ENCODE data around the gene ZBED4. TPM values are rescaled to one million over a fixed set of nuclear protein-coding genes. Genes with fewer than 3 reads are reported as not detected.

ZBED4 gene
- total and polyA plus RNA-seq, 2 of the 13 experiments (the other 11 are each of a cell fraction or from before 2014, with no cell fraction given) = 5.4 to 9.6 TPM

- TF ChIP-seq ZFAT (CRISPR knock-in tag; conservative IDR thresholded peaks at IDR 0.05) (no peak), HNF1B (CRISPR knock-in tag; IDR thresholded peaks at IDR 0.05) (peak; percentile 52; the same call in 1 of the 2 replicates), SUZ12 (IDR thresholded peaks at IDR 0.05; ENCODE audit: low read depth, low read length) (no peak), ZNF263 (CRISPR knock-in tag; IDR thresholded peaks at IDR 0.05) (0 out of 2 replicates have a peak, but pooled peaks have one; percentile 24), THRA (CRISPR knock-in tag; IDR thresholded peaks at IDR 0.05; ENCODE audit: borderline replicate concordance) (peak; percentile 89), SIX4 (CRISPR knock-in tag; IDR thresholded peaks at IDR 0.05) (peak; percentile 63; the same call in 1 of the 2 replicates), FOXP1 (IDR thresholded peaks at IDR 0.05) (no peak), FOXP1 (CRISPR knock-in tag; IDR thresholded peaks at IDR 0.05) (peak; percentile 56; the same call in 1 of the 2 replicates), RARA (CRISPR knock-in tag; IDR thresholded peaks at IDR 0.05) (peak; percentile 98), MIXL1 (CRISPR knock-in tag; IDR thresholded peaks at IDR 0.05) (0 out of 2 replicates have a peak, but pooled peaks have one; percentile 48), TFDP1 (CRISPR knock-in tag; IDR thresholded peaks at IDR 0.05; ENCODE audit: borderline replicate concordance) (peak; percentile 69; the same call in 1 of the 2 replicates), ZMYM3 (CRISPR knock-in tag; IDR thresholded peaks at IDR 0.05) (no peak), JUND (CRISPR knock-in tag; IDR thresholded peaks at IDR 0.05) (peak; percentile 26; the same call in 1 of the 2 replicates), ZKSCAN8 (CRISPR knock-in tag; IDR thresholded peaks at IDR 0.05; ENCODE audit: borderline replicate concordance) (peak; percentile 40; the same call in 1 of the 2 replicates), HMGA1 (CRISPR knock-in tag; conservative IDR thresholded peaks at IDR 0.05) (no peak), ZNF501 (CRISPR knock-in tag; IDR thresholded peaks at IDR 0.05) (0 out of 2 replicates have a peak, but pooled peaks have one; percentile 31), HMG20A (CRISPR knock-in tag; IDR thresholded peaks at IDR 0.05; ENCODE audit: borderline replicate concordance) (peak; percentile 71; the same call in 1 of the 2 replicates), ELF1 (CRISPR knock-in tag; IDR thresholded peaks at IDR 0.05) (peak; percentile 60; the same call in 1 of the 2 replicates), ZFP36L1 (CRISPR knock-in tag; IDR thresholded peaks at IDR 0.05) (0 out of 2 replicates have a peak, but pooled peaks have one; percentile 47), ZNF432 (CRISPR knock-in tag; IDR thresholded peaks at IDR 0.05; ENCODE audit: borderline replicate concordance) (no peak), AKNA (CRISPR knock-in tag; IDR thresholded peaks at IDR 0.05; ENCODE audit: borderline replicate concordance) (no peak)
Measured at GRCh38 chr22:49936018-49936972, 82.7 kb downstream of the ZBED4 start (continued).

Measured in HepG2 (cell line).